ENCODE measurements around the gene MTHFD1L.

Gene MTHFD1L

DNA sequence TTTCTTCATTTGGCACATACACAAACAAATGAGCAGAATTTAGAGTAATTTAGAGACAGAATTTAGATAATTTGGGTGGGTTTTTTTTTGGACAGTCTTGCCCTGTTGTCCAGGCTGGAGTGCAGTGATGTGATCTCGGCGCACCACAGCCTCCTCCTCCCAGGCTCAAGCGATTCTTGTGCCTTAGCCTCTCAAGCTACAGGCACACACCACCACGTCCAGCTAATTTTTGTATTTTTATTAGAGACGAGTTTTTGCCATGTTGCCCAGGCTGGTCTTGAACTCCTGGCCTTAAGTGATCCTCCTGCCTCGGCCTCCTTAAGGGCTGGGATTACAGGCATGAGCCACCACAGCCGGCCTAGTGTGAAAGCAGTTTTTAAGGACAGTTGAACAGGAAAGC, 127.8 kb downstream of the MTHFD1L start:
- no peak for DNase-seq

GRCh38 chr6:150994026-150994425, 128.5 kb downstream of the MTHFD1L start:
- no peak for DNase-seq

- DNase-seq = no peak
Observed at GRCh38 chr6:150996968-150997367, 131.5 kb downstream of the MTHFD1L start.

DNA sequence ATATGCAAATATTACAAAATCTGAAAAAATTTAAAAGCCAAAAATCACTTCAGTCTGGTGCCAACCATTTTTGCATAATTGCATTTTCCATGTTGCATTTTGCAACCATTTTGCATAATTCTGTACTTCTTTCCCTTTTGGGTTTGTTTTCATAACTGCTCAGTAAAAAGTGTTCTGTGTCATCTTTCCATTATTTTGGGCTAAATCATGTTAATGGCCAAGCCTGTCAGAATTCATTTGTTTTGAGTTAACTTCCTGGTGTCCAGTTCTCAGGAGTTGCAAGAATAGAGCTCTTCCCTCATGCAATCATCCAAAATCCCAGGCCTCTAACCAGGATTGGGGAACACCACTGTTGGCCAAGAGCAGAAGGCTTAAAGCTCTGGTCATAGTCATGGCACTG, 133.6 kb downstream of the MTHFD1L start:
- DNase-seq = no peak

DNA sequence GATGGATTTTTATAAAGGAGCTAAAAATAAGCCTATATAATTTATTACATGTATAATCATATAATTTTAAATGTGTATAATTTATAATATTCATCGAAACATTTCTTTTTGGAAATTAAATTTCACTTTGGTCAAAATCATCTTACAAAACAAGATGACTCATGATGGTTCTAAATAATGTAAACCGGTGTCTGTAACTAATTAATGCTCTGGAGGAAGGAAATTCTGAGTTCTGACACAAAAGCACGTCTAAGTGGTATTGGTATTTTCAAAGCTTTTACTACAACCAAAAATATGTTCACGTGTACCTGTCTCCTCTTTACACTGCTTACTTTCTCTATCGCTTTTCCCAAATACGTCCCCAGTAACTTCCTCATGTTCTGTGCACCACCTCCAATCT, 134.1 kb downstream of the MTHFD1L start:
- DNase-seq = no peak

DNA sequence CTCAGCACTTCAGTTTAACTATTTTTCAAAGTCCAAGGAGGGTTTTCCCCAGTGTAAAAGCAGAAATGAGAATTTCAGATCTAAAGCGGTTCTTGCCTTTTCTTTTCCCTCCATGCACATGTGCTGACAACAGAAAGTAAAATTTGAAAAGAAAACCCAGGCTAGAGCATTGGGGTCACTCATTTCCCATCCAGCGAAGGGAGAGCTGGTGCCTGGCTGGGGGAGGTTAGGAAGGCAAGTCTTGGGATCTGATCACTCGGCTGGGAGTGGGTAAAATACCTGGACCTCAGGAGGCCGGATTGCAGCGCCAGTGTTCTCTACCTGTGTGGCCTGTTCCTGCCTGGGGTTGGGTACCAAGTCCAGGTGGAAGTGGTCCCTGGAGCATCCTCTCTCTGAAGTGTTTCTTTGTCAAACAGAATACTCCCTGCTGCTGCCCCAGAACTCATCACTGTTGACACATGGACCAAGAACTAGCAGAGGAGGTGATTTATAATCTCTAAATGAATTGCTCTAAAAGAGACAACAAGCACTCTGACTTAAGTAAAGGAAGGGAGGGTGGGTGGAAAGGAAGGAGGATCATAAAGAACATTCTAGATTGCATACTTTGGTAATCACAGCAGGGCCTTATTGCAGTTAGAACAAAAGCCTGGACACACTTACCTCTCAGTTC, 136.0 kb downstream of the MTHFD1L start:
- no peak for DNase-seq

- DNase-seq = no peak
Observed at GRCh38 chr6:151002057-151002450, 136.6 kb downstream of the MTHFD1L start.

- DNase-seq = no peak
Observed at GRCh38 chr6:151002491-151002935, 137.0 kb downstream of the MTHFD1L start.

DNA sequence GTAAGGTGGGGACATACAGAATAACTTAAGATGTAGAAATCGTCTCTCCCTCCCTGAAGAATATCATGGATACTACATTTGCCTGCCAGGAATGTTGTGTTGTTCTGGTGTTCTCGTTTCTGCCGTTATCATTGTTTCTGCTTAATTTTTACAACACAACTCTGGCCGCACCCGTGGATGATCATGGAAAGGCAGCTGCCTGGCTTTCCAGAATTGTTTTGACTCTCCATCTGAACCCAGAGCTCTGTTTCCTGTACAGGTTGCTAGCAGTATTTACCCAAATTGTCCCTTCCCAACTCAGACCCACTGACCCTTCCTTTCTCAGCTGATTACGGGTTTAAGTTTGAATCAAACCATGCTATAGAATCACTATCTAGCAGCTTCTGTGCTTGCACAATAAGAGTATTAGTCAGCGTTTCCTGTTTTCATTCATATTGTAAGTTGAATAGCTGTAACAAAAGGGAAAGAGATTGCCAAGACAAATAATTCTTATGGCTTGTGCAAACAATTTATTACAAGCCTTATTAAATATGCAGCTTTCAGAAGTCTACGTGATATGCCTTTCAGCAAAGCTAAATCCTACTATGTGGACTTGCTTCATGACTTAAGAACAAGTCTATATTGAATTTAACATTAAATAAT, 139.0 kb downstream of the MTHFD1L start:
- DNase-seq = no peak

DNA sequence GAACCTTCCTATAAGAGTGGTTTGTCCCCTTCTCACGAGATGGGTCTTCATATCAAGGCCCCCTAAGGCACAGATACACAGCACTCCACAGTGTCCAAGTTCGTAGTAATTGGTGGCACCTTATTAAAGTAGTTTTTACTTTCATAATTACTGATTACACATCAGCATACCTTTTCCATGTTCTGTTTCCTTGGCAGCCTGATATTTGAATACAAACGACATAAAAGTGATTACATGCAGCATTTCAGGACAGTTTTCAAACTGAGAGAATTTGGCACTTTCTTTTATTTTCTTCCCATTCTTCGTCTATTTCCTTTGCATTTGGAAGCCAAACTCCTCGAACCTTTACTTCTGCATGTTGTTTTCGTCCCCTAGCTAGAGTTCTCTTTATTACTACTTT, 139.7 kb downstream of the MTHFD1L start:
- no peak for DNase-seq

GRCh38 chr6:151005896-151006632, 140.6 kb downstream of the MTHFD1L start:
- no peak for DNase-seq

DNA sequence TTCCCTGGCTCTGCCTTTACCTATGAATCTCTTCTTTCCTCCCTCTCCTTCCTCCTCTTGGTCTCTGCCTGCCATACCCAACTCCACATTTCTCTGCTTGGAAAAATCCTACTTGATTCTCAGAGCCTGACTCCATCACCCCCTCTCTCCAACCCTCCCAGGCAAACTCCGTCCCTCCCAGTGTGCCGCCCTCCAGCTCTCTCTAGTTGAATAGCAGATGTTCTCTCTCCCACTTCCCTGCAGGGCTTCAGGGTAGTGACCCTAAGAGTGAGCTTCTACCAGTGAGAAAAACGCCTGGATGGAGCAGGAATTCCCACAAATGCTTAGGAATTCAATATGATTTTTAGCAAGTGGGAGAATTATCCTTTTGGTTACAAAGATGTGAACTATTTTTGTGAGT, 141.6 kb downstream of the MTHFD1L start:
- no peak for DNase-seq

DNA sequence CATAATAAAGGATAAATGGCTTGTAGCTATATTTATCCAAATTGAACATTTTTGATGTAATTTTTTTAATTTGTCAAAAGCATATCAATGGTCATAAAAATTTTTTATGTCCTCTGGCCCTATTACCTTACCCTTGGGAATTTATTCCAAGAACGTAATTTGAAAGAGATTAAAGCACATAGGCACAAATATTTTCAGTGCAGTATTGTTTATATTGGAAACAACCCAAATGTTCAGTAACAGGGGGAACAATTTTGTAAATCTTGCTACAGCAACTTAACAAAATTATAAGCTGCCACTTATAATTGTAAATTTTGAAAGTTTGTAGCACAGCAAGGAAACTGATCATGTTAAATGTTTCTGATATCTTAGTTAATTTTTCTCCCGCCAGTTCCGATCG, 142.4 kb downstream of the MTHFD1L start:
- DNase-seq = no peak

GRCh38 chr6:151008425-151008824, 142.9 kb downstream of the MTHFD1L start:
- DNase-seq = no peak

- DNase-seq = no peak
Observed at GRCh38 chr6:151009576-151009975, 144.1 kb downstream of the MTHFD1L start.

- peak; percentile 55 for DNase-seq
Observed at GRCh38 chr6:151010071-151010470, 144.6 kb downstream of the MTHFD1L start.

GRCh38 chr6:151012321-151013294, 147.1 kb downstream of the MTHFD1L start:
- DNase-seq = no peak

- DNase-seq = no peak
Observed at GRCh38 chr6:151014404-151015100, 149.1 kb downstream of the MTHFD1L start.

DNA sequence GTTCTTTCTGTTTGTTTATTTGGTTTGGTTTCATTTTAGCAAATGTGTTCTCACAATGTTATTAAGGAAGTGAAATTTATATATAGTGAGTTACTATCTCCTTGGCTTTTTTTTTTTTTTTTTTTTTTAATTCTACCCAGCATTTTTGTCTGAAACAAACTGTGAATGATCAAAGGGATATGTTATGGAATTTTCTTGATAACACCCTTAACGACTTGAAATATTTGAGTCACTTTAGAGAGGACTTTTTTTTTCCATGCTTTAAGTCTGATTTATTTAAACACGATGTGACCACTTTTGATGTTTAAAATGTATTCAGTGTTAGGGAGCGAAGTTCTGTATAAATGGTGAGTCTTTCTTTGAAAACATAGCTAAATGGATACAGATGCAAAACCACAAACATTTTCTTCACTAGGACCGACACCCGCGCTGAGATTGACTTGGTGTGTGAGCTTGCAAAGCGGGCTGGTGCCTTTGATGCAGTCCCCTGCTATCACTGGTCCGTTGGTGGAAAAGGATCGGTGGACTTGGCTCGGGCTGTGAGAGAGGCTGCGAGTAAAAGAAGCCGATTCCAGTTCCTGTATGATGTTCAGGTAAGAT, 149.7 kb downstream of the MTHFD1L start:
- DNase-seq = no peak

GRCh38 chr6:151016107-151016506, 150.6 kb downstream of the MTHFD1L start:
- no peak for DNase-seq

DNA sequence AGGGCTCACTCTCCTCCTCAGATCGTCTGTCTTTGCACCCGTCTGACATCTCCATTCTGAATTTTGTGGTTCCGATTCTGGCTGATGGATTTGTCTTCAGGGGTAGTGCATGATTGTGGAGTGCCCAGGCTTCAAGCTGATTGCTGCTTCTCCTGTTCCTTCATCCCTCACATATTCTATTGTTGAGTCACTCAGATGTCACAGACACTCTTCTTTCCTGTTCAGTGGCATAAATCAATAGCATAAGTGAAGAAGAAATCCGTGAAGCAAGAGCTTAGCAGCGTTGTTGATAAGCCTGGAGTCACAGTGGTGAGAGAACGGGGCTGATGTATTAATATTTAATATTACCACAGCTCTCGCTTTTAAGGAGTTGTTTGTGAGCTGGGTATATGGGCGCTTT, 152.5 kb downstream of the MTHFD1L start:
- no peak for DNase-seq

All from NCI-H524 treated with DMSO at 0.1 percent for 48 hours (cell line).